HL-60/S4 treated with phorbol 12-myristate 13-acetate at 8.2 ng/mL for 4 days and 3 days (cell line): ENCODE results near the gene BTBD3.

ENCODE experiments used
- in situ Hi-C: fragments of 300-500 bp; cut with MboI; formaldehyde crosslinking; loops from 2 replicates; pipeline ENCODE4 v1.15.0; 2022; ENCODE audit warnings: low sequenced_read_pairs

Gene BTBD3

GRCh38 chr20:11965602-11966001 is 47.9 kb downstream of the BTBD3 start:
- in situ Hi-C loops: no loop called here

GRCh38 chr20:11966186-11966585 is 48.5 kb downstream of the BTBD3 start:
- in situ Hi-C loops: no loop called here

- in situ Hi-C loops: no loop called here
Measured at GRCh38 chr20:11970243-11970836, 52.6 kb downstream of the BTBD3 start.

- in situ Hi-C loops: no loop called here
Measured at GRCh38 chr20:11972478-11972877, 54.8 kb downstream of the BTBD3 start.
